Liver (tissue), 9 donors: ENCODE measurements around the gene SDF2. TPM values are rescaled to one million over a fixed set of nuclear protein-coding genes. Genes with fewer than 3 reads are reported as not detected.
"Not testable (repeated sequence)": the region's sequence is repeated elsewhere in the genome, so short reads cannot be mapped to it uniquely, and the experiment has no call there.

Experiments used
- DNase-seq: peaks from one replicate; pipeline ENCODE4 v3.0.0-alpha.2; 2017; ENCODE audit warnings: low spot score
- H3K27ac ChIP-seq, 2 donors: one replicate each; pipeline ENCODE4 v1.7.0; 2013; ENCODE audit warnings: inconsistent platforms in 2 of 2, low read length in 2 of 2, control low read depth in 1 of 2, low read depth in 1 of 2, mild to moderate bottlenecking in 1 of 2
- H3K27me3 ChIP-seq, 4 donors: one replicate each; pipeline versions ENCODE4 v1.6.1 to v1.7.0; 2013; ENCODE audit warnings: low read length in 3 of 4, inconsistent platforms in 1 of 4, mild to moderate bottlenecking in 1 of 4, moderate library complexity in 1 of 4; ENCODE audit not compliant: control insufficient read depth in 4 of 4, insufficient read depth in 4 of 4
- H3K36me3 ChIP-seq, 4 donors: one replicate each; pipeline versions ENCODE4 v1.6.1 to v1.7.0; 2013; ENCODE audit warnings: low read length in 3 of 4, mild to moderate bottlenecking in 3 of 4, low read depth in 1 of 4, moderate library complexity in 1 of 4; ENCODE audit not compliant: control insufficient read depth in 4 of 4, insufficient read depth in 3 of 4
- H3K4me1 ChIP-seq, 4 donors: one replicate each; pipeline versions ENCODE4 v1.6.1 to v1.7.0; 2013; ENCODE audit warnings: low read length in 3 of 4, mild to moderate bottlenecking in 3 of 4, moderate library complexity in 1 of 4; ENCODE audit not compliant: control insufficient read depth in 4 of 4, insufficient read depth in 4 of 4
- H3K4me3 ChIP-seq, 3 donors: one replicate each; pipeline versions ENCODE4 v1.6.1 to v1.7.0; 2013; ENCODE audit warnings: low read length in 3 of 3, control low read depth in 1 of 3, low read depth in 1 of 3, mild to moderate bottlenecking in 1 of 3
- H3K9ac ChIP-seq, 2 donors: one replicate each; pipeline ENCODE4 v1.7.0; 2013; ENCODE audit warnings: low read length in 2 of 2, mild to moderate bottlenecking in 2 of 2, moderate library complexity in 2 of 2, control low read depth in 1 of 2, low read depth in 1 of 2
- H3K9me3 ChIP-seq, 4 donors: one replicate each; pipeline versions ENCODE4 v1.6.1 to v1.7.0; 2013; ENCODE audit warnings: low read length in 3 of 4; ENCODE audit not compliant: control insufficient read depth in 4 of 4
- EGR1 ChIP-seq, 2 donors: IDR thresholded peaks; 2 replicates each; pipeline ENCODE4 v1.6.1; 2016 to 2018; ENCODE audit warnings: antibody characterized with exemption in 2 of 2, low read depth in 2 of 2
- FOXA1 ChIP-seq: IDR thresholded peaks from 2 replicates; pipeline ENCODE4 v1.6.1; 2016; ENCODE audit warnings: antibody characterized with exemption
- GABPA ChIP-seq, 2 donors: IDR thresholded peaks in 1 of 2; conservative IDR thresholded peaks in 1 of 2; 2 replicates each; pipeline ENCODE4 v1.6.1; 2016; ENCODE audit warnings: antibody characterized with exemption in 2 of 2, mild to moderate bottlenecking in 1 of 2, moderate library complexity in 1 of 2
- HNF4G ChIP-seq: IDR thresholded peaks from 2 replicates; pipeline ENCODE4 v1.6.1; 2016; ENCODE audit warnings: antibody characterized with exemption
- JUND ChIP-seq, 2 donors: IDR thresholded peaks; 2 replicates each; pipeline ENCODE4 v1.6.1; 2016; ENCODE audit warnings: antibody characterized with exemption in 2 of 2
- MAX ChIP-seq: IDR thresholded peaks from 2 replicates; pipeline ENCODE4 v1.6.1; 2016; ENCODE audit warnings: antibody characterized with exemption
- NR2F2 ChIP-seq: IDR thresholded peaks from 2 replicates; pipeline ENCODE4 v1.6.1; 2016; ENCODE audit warnings: antibody characterized with exemption
- RAD21 ChIP-seq, 2 donors: IDR thresholded peaks; 2 replicates each; pipeline ENCODE4 v1.6.1; 2016; ENCODE audit warnings: antibody characterized with exemption in 2 of 2, mild to moderate bottlenecking in 2 of 2
- RXRA ChIP-seq, 2 donors: IDR thresholded peaks; 2 replicates each; pipeline ENCODE4 v1.6.1; 2017 to 2018; ENCODE audit warnings: antibody characterized with exemption in 2 of 2, mild to moderate bottlenecking in 1 of 2
- SP1 ChIP-seq: IDR thresholded peaks from 2 replicates; pipeline ENCODE4 v1.6.1; 2018; ENCODE audit warnings: antibody characterized with exemption, mild to moderate bottlenecking
- TAF1 ChIP-seq: conservative IDR thresholded peaks from 2 replicates; pipeline ENCODE4 v1.6.1; 2016; ENCODE audit warnings: antibody characterized with exemption, mild to moderate bottlenecking
- YY1 ChIP-seq: IDR thresholded peaks from 2 replicates; pipeline ENCODE4 v1.6.1; 2016; ENCODE audit warnings: antibody characterized with exemption, mild to moderate bottlenecking
- WGBS: extraction: QIAGEN DNeasy Blood & Tissue Kit; methylation state at CpG from one replicate; pipeline ENCODE4 v1.1.7; 2013; 5-methylcytosine and 5-hydroxymethylcytosine counted together
- polyA plus RNA-seq, 2 donors: library from polyadenylated mRNA; stranded (reverse) in 1 of 2; unstranded in 1 of 2; fragments of 200-250 nt in 1 of 2; fragments of >200 nt in 1 of 2; fragmentation: Nextera tagmentation in 1 of 2; extraction: Ambion mirVana in 1 of 2; gene quantifications; one replicate each; pipeline versions ENCODE4 v1.2.1 to v1.2.3, GENCODE V29; 2013 to 2015
- total RNA-seq, 2 donors: library from RNA; depleted of rRNA; stranded (reverse); fragments of >200 nt; gene quantifications; one replicate each; pipeline ENCODE4 v1.2.3, GENCODE V29; 2014
- TF ChIP-seq, protein P1 (sequence below): IDR thresholded peaks from 2 replicates; pipeline ENCODE4 v1.6.1; 2016; ENCODE audit warnings: antibody characterized with exemption
- TF ChIP-seq, protein P2 (sequence below): IDR thresholded peaks from 2 replicates; pipeline ENCODE4 v1.6.1; 2016; ENCODE audit warnings: antibody characterized with exemption
- TF ChIP-seq, protein P3 (sequence below): IDR thresholded peaks from 2 replicates; pipeline ENCODE4 v1.6.1; 2016; ENCODE audit warnings: antibody characterized with exemption, mild to moderate bottlenecking
- donor health status: healthy.
- donor health status: healthy.
- donor health status: healthy.
- donor health status: healthy.
- donor health status: healthy.

Gene SDF2
- total and polyA plus RNA-seq, 4 donors: 24.1 to 38.9 (median 28.0) TPM

- Histone ChIP-seq H3K4me1 (peaks cover 6 to 34% (median 23%) of the 10 kb centered on the region in 4 donors), H3K4me3 (peak overlapping the region; percentile 61 to 89 (median 72))
- DNase-seq: no peak
These were observed 772 bp upstream of the SDF2 start for GRCh38 chr17:28662527-28662829.

DNA sequence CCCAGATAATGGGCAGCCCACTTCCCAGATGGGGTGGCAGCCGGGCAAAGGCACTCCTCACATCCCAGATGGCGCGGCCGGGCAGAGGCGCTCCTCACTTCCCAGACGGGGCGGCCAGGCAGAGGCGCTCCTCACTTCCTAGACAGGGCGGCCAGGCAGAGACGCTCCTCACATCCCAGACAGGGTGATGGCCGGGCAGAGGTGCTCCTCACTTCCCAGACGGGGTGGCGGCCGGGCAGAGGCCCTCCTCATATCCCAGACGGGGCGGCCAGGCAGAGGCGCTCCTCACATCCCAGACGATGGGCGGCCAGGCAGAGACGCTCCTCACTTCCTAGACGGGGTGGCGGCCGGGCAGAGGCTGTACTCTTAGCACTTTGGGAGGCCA, 2.2 kb downstream of the SDF2 start:
- not testable (repeated sequence) for H3K9me3 ChIP-seq, DNase-seq, H3K4me3 ChIP-seq, H3K27ac ChIP-seq, H3K27me3 ChIP-seq, H3K9ac ChIP-seq
- WGBS: 98% methylated on average over 23 of the region's 23 CpGs
- Histone ChIP-seq H3K4me1 (peaks cover 6 to 29% (median 21%) of the 10 kb centered on the region in 4 donors), H3K36me3 (peaks cover 3 to 12% (median 8%) of the 10 kb centered on the region in 4 donors)

More at GRCh38 chr17:28662527-28662829, 772 bp upstream of the SDF2 start:
- peaks cover 3 to 11% (median 7%) of the 10 kb centered on the region in 4 donors for H3K36me3 ChIP-seq
- WGBS: under 1% methylated on average over 10 of the region's 10 CpGs
- H3K9ac ChIP-seq: peak overlapping the region; percentile 90 to 97
- H3K27me3 ChIP-seq: no peaks in the 10 kb centered on the region
- TF ChIP-seq YY1: no peak
- no peak for TF ChIP-seq FOXA1
- TF ChIP-seq EGR1 (IDR thresholded peaks at IDR 0.05; ENCODE audit: low read depth in 2 of 2): no peak
- TF ChIP-seq RXRA (IDR thresholded peaks at IDR 0.05): no peak
- no peak for TF ChIP-seq SP1
- TF ChIP-seq GABPA (IDR thresholded peaks at IDR 0.05 in 1 of 2, conservative IDR thresholded peaks at IDR 0.05 in 1 of 2): no peak
- TF ChIP-seq NR2F2: no peak
- TF ChIP-seq, protein P1, sequence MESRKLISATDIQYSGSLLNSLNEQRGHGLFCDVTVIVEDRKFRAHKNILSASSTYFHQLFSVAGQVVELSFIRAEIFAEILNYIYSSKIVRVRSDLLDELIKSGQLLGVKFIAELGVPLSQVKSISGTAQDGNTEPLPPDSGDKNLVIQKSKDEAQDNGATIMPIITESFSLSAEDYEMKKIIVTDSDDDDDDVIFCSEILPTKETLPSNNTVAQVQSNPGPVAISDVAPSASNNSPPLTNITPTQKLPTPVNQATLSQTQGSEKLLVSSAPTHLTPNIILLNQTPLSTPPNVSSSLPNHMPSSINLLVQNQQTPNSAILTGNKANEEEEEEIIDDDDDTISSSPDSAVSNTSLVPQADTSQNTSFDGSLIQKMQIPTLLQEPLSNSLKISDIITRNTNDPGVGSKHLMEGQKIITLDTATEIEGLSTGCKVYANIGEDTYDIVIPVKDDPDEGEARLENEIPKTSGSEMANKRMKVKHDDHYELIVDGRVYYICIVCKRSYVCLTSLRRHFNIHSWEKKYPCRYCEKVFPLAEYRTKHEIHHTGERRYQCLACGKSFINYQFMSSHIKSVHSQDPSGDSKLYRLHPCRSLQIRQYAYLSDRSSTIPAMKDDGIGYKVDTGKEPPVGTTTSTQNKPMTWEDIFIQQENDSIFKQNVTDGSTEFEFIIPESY: no peak
- TF ChIP-seq JUND (IDR thresholded peaks at IDR 0.05): no peak
- TF ChIP-seq HNF4G: no peak
- TF ChIP-seq, protein P2, sequence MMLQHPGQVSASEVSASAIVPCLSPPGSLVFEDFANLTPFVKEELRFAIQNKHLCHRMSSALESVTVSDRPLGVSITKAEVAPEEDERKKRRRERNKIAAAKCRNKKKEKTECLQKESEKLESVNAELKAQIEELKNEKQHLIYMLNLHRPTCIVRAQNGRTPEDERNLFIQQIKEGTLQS: no peak
- TF ChIP-seq, protein P3, sequence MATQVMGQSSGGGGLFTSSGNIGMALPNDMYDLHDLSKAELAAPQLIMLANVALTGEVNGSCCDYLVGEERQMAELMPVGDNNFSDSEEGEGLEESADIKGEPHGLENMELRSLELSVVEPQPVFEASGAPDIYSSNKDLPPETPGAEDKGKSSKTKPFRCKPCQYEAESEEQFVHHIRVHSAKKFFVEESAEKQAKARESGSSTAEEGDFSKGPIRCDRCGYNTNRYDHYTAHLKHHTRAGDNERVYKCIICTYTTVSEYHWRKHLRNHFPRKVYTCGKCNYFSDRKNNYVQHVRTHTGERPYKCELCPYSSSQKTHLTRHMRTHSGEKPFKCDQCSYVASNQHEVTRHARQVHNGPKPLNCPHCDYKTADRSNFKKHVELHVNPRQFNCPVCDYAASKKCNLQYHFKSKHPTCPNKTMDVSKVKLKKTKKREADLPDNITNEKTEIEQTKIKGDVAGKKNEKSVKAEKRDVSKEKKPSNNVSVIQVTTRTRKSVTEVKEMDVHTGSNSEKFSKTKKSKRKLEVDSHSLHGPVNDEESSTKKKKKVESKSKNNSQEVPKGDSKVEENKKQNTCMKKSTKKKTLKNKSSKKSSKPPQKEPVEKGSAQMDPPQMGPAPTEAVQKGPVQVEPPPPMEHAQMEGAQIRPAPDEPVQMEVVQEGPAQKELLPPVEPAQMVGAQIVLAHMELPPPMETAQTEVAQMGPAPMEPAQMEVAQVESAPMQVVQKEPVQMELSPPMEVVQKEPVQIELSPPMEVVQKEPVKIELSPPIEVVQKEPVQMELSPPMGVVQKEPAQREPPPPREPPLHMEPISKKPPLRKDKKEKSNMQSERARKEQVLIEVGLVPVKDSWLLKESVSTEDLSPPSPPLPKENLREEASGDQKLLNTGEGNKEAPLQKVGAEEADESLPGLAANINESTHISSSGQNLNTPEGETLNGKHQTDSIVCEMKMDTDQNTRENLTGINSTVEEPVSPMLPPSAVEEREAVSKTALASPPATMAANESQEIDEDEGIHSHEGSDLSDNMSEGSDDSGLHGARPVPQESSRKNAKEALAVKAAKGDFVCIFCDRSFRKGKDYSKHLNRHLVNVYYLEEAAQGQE: no peak
- no peak for TF ChIP-seq TAF1
- no peak for TF ChIP-seq MAX
- TF ChIP-seq RAD21 (IDR thresholded peaks at IDR 0.05): no peak
- H3K9me3 ChIP-seq: no peaks in the 10 kb centered on the region
- peak overlapping the region; percentile 92 to 96 for H3K27ac ChIP-seq

- H3K9me3 ChIP-seq, H3K9ac ChIP-seq, DNase-seq, H3K27me3 ChIP-seq, H3K27ac ChIP-seq, H3K4me3 ChIP-seq: not testable (repeated sequence)
- WGBS: 97% methylated on average over 46 of the region's 46 CpGs
- peaks cover 6 to 27% (median 20%) of the 10 kb centered on the region in 4 donors for H3K4me1 ChIP-seq
- peaks cover 3 to 12% (median 8%) of the 10 kb centered on the region in 4 donors for H3K36me3 ChIP-seq
These were observed 2.8 kb downstream of the SDF2 start for GRCh38 chr17:28658766-28659496.

- not testable (repeated sequence) for H3K4me3 ChIP-seq, H3K27ac ChIP-seq, H3K9ac ChIP-seq, H3K9me3 ChIP-seq, H3K27me3 ChIP-seq, DNase-seq
- H3K4me1 ChIP-seq: peaks cover 3 to 21% (median 16%) of the 10 kb centered on the region in 4 donors
- WGBS: 80% methylated on average over 5 of the region's 8 CpGs
- peaks cover 6 to 12% (median 8%) of the 10 kb centered on the region in 4 donors for H3K36me3 ChIP-seq
These were observed 3.4 kb downstream of the SDF2 start for GRCh38 chr17:28658342-28658741.
